ENCODE data around the gene GSG1L2.
"Not testable (repeated sequence)": the region's sequence is repeated elsewhere in the genome, so short reads cannot be mapped to it uniquely, and the experiment has no call there.

The GSG1L2 gene

GRCh38 chr17:9790316-9790715 is 31.6 kb downstream of the GSG1L2 start:
- DNase-seq (ENCODE audit: low read depth in 2 of 2) = no peak

GRCh38 chr17:9788601-9789000 is 33.3 kb downstream of the GSG1L2 start:
- no peak for DNase-seq (ENCODE audit: low read depth in 2 of 2)

GRCh38 chr17:9784544-9784943 is 37.3 kb downstream of the GSG1L2 start:
- DNase-seq (ENCODE audit: low read depth in 2 of 2) = no peak

GRCh38 chr17:9783465-9783864 is 38.4 kb downstream of the GSG1L2 start:
- DNase-seq (ENCODE audit: low read depth in 2 of 2) = not testable (repeated sequence)

GRCh38 chr17:9783050-9783449 is 38.8 kb downstream of the GSG1L2 start:
- no peak for DNase-seq (ENCODE audit: low read depth in 2 of 2)

- no peak for DNase-seq (ENCODE audit: low read depth in 2 of 2)
Measured at GRCh38 chr17:9780552-9780951, 41.3 kb downstream of the GSG1L2 start.

GRCh38 chr17:9776911-9777310 is 45.0 kb downstream of the GSG1L2 start:
- no peak for DNase-seq (ENCODE audit: low read depth in 2 of 2)

- DNase-seq (ENCODE audit: low read depth in 2 of 2) = no peak
Measured at GRCh38 chr17:9772658-9773057, 49.2 kb downstream of the GSG1L2 start.

GRCh38 chr17:9771465-9771864 is 50.4 kb downstream of the GSG1L2 start:
- DNase-seq (ENCODE audit: low read depth in 2 of 2) = no peak

GRCh38 chr17:9769036-9769695 is 52.7 kb downstream of the GSG1L2 start:
- DNase-seq (ENCODE audit: low read depth in 2 of 2) = no peak

- no peak for DNase-seq (ENCODE audit: low read depth in 2 of 2)
Measured at GRCh38 chr17:9768381-9768934, 53.4 kb downstream of the GSG1L2 start.

- no peak for DNase-seq (ENCODE audit: low read depth in 2 of 2)
Measured at GRCh38 chr17:9767432-9767991, 54.4 kb downstream of the GSG1L2 start.

- DNase-seq (ENCODE audit: low read depth in 2 of 2) = no peak
Measured at GRCh38 chr17:9766970-9767369, 54.9 kb downstream of the GSG1L2 start.

- no peak for DNase-seq (ENCODE audit: low read depth in 2 of 2)
Measured at GRCh38 chr17:9765322-9765721, 56.6 kb downstream of the GSG1L2 start.

- no peak for DNase-seq (ENCODE audit: low read depth in 2 of 2)
Measured at GRCh38 chr17:9763643-9764042, 58.2 kb downstream of the GSG1L2 start.

- no peak for DNase-seq (ENCODE audit: low read depth in 2 of 2)
Measured at GRCh38 chr17:9760266-9760665, 61.6 kb downstream of the GSG1L2 start.

- DNase-seq (ENCODE audit: low read depth in 2 of 2) = no peak
Measured at GRCh38 chr17:9755083-9755482, 66.8 kb downstream of the GSG1L2 start.

Data from activated CD4-positive, alpha-beta T cell treated with anti-CD3 and anti-CD28 coated beads for 24 hours (primary cell).